HG03575 (cell line): ENCODE results near the gene CIROP.

Source experiments
- ATAC-seq: cut with Tn5 transposase; IDR thresholded peaks from one replicate; pipeline ENCODE4 v1.9.1; 2021; ENCODE audit not compliant: unreplicated experiment, insufficient number of reproducible peaks, low FRiP score; ENCODE audit errors: extremely low read depth

CIROP gene

DNA sequence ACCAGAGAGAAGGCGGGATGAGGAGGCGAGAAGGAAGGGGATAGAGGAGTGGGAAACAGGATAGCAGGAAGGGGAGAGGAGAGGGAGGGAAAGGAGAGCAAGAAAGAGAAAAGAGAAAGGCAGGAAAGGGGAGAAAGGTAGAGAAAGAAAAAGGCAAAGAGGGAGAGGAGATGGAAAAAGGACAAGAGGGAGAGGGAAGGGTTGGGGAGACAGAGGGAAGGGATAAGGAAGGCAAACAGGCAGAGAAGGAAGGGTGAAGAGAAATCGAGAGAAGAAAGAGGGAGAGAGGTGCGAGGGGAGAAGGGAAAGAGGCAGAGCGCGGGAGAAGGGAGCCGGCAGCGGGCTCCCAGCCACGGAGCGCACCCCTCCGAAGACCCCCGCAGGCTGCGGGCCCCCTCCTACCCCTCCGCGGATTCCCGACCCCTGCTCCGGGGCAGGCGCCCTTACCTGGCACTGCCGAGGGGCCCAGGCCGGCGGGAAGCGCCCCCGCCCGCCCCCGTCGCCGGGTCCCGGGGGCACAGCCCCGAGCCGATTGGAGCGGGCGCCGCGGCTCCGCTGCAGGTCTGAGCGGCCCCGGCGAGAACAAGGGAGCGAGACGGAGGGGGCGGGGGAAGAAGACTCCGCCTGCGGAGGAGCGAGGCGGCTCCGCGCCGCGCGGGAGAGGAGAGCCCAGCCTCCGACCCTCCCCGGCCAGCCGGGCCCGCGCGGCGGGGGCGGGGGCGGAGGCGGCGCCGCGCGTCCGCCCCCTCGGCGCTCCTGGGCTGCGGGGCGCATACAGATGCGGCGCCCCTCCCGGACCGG lies 47.6 kb downstream of the CIROP start, which contains the start of gene CDH24:
CDH24 (minus strand) TSS at position 565 of the 801 bp plus-strand sequence. CDS start 1,787 bp downstream, outside the sequence.
- ATAC-seq, result no peak

DNA sequence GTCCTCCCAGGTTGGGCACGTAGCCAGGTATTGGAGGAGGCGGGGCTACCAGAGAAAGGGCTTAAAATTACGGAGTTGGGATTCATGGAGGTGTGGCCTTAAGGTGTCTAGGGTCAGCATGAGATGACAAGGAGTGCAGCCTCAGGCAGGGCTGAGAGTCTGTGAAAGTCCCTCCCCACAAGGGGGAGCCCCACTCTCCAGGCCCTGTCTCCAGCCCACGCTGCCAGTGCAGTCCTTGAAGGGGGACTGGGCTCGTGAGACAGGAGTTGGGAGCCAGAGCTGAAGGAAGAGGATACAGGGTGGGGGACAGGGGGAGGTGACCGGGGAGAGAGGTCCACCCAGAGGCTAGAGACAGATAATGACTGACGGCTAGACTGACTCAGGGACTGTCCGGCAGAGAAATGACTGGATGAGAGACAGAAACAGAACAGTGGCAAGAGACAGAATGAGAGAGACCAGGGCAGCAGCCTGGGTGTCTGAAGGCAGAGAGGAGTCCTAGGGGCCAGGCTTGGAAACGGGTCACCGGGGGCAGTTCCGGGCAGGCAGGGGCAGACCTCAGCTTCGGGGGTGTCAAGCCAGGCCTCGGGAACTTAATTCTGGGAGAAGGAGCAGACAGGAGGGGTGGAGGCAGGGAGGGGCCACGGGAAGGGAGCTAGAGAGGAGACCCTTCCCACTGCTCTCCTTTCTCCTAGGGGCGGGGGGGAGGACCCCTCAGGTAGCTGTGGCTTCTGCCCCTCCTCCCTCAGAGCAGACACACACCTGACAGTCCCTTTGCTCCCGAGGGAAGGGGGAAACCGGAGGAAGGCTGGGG lies 48.4 kb downstream of the CIROP start:
- no peak for ATAC-seq

DNA sequence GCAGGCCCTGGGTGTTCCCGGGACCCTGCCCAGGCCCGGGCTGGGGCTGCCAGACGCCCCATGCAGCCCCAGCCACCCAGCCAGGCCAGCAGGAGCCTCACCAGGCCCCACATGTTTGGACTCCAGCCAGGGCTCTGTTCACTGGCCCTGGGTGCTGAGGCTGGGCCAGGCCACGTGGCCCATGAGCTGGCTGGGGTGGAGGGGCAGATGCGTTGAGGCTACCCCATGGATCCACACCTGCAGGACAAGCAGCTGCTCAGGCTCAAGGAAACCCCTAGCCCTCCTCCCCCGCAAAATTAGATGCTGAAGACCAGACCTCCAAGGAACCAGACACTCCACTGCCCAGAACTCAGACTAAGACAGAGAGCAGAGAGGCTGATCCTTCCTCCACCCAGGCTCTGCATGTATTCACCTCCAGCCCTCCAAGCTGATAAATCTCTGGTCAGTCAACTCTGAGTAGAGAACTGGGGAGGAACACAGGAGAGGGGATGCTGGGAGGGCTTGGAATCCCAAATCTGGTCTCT lies 49.1 kb downstream of the CIROP start:
- ATAC-seq, result no peak

DNA sequence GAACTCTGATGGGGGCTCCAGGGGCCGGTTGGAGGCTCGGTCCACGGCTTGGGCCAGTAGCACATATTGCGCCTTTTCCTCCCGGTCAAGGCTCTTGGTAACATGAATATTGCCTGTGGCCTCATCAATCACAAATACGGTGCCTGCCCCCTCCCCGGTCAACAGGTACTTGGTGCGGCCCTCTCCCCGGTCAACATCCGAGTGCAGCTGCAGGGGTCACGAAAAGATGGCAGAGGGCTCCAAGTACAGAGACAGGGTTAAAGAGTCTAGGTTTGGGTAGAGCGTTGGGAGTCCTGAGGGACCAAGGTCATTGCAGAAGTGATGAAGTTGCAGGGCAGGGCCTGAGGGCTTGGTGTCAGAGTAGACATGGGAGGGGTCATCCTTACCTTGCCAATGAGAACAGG lies 49.6 kb downstream of the CIROP start:
- ATAC-seq, result no peak

- no peak for ATAC-seq
These were observed 50.6 kb downstream of the CIROP start for GRCh38 chr14:23054000-23054811.

DNA sequence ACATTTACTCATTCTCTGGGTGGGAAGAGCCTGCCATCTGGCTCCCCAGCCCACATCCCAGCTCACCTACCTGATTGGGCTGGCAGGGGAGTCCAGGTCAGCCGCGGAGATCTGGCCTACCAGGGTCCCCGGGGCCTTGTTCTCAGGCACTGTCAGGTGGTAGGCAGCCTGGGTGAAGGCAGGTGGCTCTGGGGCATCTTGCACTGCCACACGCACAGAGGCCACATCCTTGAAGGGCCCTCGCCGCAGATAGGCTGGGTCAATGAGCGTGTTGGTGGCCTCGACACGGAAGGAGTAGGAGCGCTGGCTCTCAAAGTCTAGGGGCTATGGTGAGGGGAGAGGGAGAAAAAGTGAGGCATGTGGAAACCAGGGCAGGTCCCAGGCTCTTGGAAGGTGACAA lies 51.4 kb downstream of the CIROP start:
- ATAC-seq, result no peak

GRCh38 chr14:23052671-23053070 lies 52.1 kb downstream of the CIROP start:
- ATAC-seq, result no peak

- ATAC-seq, result no peak
These were observed 52.6 kb downstream of the CIROP start for GRCh38 chr14:23052182-23052623.

DNA sequence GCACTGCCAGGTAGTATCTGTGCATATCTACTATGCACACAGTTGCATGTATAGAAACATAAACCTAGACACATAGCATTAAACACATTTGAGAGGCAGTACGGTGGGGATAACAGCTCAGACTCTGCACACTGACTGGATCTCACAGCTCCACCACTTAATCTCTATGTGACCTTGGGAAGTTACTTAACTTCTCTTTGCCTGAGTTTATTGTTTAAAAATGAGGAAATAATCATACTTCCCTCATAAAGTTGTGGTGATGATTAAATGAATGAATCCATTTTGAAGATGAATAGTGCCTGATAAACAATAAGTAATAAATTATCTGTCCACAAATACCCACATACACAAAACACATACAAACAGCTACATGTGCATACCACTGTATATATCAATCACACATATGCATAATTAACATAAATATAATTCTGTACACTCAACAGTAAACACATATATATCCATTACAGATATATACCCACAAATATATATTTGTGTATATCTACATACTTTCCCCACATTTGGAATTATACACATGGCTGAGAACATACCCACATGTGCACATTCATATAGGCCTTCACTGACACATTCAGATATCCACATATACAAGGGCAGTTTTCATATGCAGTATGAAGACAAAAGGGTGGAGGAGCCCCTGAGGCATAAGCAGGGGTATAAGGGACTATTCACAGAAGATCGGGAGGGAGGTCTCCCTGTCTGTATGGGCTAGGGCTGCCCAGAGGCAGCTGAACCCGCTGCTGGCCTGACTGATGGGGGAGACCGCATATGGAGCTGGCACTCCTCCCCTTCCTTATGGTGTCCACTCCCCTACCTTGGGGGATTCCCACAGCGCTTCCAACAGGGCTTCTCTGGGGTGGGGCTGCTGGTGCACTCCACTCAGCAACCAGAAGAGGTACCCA lies 53.4 kb downstream of the CIROP start:
- ATAC-seq, result no peak
